Calu3 (cell line): ENCODE measurements around the gene OXLD1. TPM values are rescaled to one million over a fixed set of nuclear protein-coding genes. Genes with fewer than 3 reads are reported as not detected.

Experiments used
- BruUV-seq: library from RNA; stranded (reverse); fragments of 400-500 nt; replicated peaks from 2 replicates; lab custom pipeline; 2021; lab: Mats Ljungman, UMichigan
- CTCF ChIA-PET: fragments of 300-600 bp; sonication (Branson Sonifier 250); formaldehyde crosslinking; loops from one replicate; lab custom pipeline; 2022; ENCODE audit warnings: antibody characterized with exemption; lab: Charles Lee
- DNase-seq: peaks from one replicate; pipeline ENCODE4 v3.0.0; 2022
- H3K27ac Mint-ChIP-seq: one replicate; pipeline ENCODE4 v1.8.0; 2022; ENCODE audit warnings: mixed read lengths; ENCODE audit not compliant: unreplicated experiment
- H3K27me3 Mint-ChIP-seq: one replicate; pipeline ENCODE4 v1.8.0; 2022; ENCODE audit warnings: mixed read lengths; ENCODE audit not compliant: unreplicated experiment
- H3K36me3 Mint-ChIP-seq: one replicate; pipeline ENCODE4 v1.8.0; 2022; ENCODE audit warnings: mild to moderate bottlenecking, moderate library complexity, mixed read lengths; ENCODE audit not compliant: insufficient read depth, unreplicated experiment
- H3K4me1 Mint-ChIP-seq: one replicate; pipeline ENCODE4 v1.8.0; 2022; ENCODE audit warnings: mild to moderate bottlenecking, low read depth, mixed read lengths; ENCODE audit not compliant: unreplicated experiment
- H3K4me3 Mint-ChIP-seq: one replicate; pipeline ENCODE4 v1.8.0; 2022; ENCODE audit warnings: mild to moderate bottlenecking, low read depth, moderate library complexity, mixed read lengths; ENCODE audit not compliant: unreplicated experiment
- H3K9me3 Mint-ChIP-seq: one replicate; pipeline ENCODE4 v1.8.0; 2022; ENCODE audit warnings: low read depth, mixed read lengths; ENCODE audit not compliant: unreplicated experiment
- intact Hi-C: fragments of 100-400 bp; cut with micrococcal nuclease; formaldehyde crosslinking; loops from one replicate; pipeline ENCODE4 v1.10.0; 2022; ENCODE audit not compliant: unreplicated experiment
- total RNA-seq: library from RNA; stranded (reverse); gene quantifications from 2 replicates; pipeline ENCODE4 v1.2.3, GENCODE V29; 2022
- TF ChIP-seq, protein P1 (sequence below): fragments of 200-600 bp; IDR thresholded peaks from one replicate; pipeline ENCODE4 v1.8.0; 2022; ENCODE audit warnings: antibody characterized with exemption; ENCODE audit not compliant: unreplicated experiment

Gene OXLD1
- total RNA-seq, 1 experiment from 2014 or later = 36.5 TPM

GRCh38 chr17:81686614-81687013 is 20.2 kb upstream of the OXLD1 start:
- Mint-ChIP-seq H3K9me3 (no peaks in the 10 kb centered on the region), H3K4me3 (no peak overlapping the region), H3K27ac (no peak overlapping the region), H3K4me1 (peaks cover 9% of the 10 kb centered on the region), H3K36me3 (peaks cover 85% of the 10 kb centered on the region), H3K27me3 (no peaks in the 10 kb centered on the region)
- CTCF ChIA-PET = no interaction called here
- TF ChIP-seq, protein P1, sequence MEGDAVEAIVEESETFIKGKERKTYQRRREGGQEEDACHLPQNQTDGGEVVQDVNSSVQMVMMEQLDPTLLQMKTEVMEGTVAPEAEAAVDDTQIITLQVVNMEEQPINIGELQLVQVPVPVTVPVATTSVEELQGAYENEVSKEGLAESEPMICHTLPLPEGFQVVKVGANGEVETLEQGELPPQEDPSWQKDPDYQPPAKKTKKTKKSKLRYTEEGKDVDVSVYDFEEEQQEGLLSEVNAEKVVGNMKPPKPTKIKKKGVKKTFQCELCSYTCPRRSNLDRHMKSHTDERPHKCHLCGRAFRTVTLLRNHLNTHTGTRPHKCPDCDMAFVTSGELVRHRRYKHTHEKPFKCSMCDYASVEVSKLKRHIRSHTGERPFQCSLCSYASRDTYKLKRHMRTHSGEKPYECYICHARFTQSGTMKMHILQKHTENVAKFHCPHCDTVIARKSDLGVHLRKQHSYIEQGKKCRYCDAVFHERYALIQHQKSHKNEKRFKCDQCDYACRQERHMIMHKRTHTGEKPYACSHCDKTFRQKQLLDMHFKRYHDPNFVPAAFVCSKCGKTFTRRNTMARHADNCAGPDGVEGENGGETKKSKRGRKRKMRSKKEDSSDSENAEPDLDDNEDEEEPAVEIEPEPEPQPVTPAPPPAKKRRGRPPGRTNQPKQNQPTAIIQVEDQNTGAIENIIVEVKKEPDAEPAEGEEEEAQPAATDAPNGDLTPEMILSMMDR = no peak
- no peak for DNase-seq
- intact Hi-C loops = no loop called here
- BruUV-seq = no TSS peak

- Mint-ChIP-seq H3K9me3 (no peaks in the 10 kb centered on the region), H3K27me3 (no peaks in the 10 kb centered on the region), H3K4me3 (peak overlapping the region; percentile 71), H3K4me1 (peaks cover 12% of the 10 kb centered on the region), H3K27ac (peak overlapping the region; percentile 69), H3K36me3 (peaks cover 75% of the 10 kb centered on the region)
- TF ChIP-seq, protein P1 = no peak
- CTCF ChIA-PET = no interaction called here
- intact Hi-C loops = no loop called here
- no TSS peak for BruUV-seq
- no peak for DNase-seq
These were observed 18.7 kb upstream of the OXLD1 start for GRCh38 chr17:81685108-81685507.

DNA sequence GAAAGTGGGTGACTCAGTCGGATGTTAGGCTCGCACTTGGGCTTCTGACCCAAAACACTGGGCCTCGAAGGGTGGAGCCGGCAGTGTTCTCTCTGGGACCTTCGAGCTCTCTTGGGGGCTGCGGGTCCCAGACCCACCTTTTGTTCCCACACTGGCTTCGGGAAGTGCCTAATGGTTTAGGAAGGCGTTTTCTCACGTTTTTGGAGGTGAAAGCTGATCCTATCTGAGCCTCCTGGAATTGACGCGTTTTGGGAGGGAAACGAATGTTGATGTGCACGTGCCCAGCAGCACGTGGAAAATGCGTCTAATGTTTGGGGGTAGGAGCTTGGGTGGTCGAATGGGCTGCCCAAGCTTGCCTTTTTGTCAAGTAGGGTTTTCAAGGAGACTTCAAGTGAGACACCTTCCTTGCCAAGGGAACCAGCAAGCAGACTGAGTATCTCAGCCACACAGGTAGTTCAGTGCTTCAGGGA is 18.1 kb upstream of the OXLD1 start:
- BruUV-seq = TSS peak; percentile 79
- CTCF ChIA-PET = interaction anchor here (2.2 kb wide), 1 partner anchor 18 kb away, joined by 8 read pairs; the partner anchor contains the start of gene MRPL12
- H3K9me3 Mint-ChIP-seq = no peaks in the 10 kb centered on the region
- TF ChIP-seq, protein P1 = no peak
- intact Hi-C loops = no loop called here
- peak overlapping the region; percentile 69 for H3K27ac Mint-ChIP-seq
- peak overlapping the region; percentile 71 for H3K4me3 Mint-ChIP-seq
- no peaks in the 10 kb centered on the region for H3K27me3 Mint-ChIP-seq
- peaks cover 12% of the 10 kb centered on the region for H3K4me1 Mint-ChIP-seq
- DNase-seq = no peak
- peaks cover 75% of the 10 kb centered on the region for H3K36me3 Mint-ChIP-seq

DNA sequence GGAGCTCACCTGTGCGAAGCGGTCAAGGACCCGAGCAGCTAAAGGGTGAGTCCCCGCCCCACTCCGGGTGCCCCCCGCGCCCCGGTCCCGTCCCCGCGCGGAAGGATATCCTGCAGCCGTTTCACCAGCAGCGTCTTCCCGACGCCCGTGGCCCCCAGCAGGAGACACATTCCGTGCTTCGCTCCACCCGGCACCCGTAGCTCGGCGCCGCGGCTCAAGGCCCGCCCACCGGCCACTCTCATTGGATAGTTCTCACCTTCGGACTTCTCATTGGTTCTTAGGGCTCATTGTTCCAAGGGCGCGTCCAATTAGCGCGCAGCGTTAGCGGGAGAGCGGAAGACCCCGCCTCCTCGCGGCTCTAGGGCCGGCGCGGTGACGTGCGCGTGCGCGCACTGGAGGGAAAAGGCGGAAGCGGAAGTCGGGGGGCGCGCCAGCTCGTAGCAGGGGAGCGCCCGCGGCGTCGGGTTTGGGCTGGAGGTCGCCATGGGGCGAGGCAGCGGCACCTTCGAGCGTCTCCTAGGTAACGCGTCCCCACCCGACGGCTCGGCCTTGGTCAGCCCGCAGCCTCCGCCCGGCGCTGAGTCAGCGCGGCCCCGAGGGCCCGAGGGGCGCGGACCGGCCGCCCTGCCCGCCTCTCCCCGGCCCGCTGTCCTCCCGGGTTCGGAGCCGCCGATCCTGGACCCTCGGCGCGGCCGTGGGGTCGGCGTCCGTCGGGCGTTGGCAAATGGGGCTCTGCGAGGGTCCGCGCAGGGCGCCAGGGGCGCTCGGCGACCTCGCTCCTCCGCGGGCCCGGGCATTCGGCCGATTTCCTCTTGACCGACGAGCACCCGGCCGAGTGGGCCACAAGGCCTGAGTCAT is 17.4 kb upstream of the OXLD1 start, which contains the start of the genes ARL16 and HGS:
ARL16 (minus strand) TSS at position 214 of the 858 bp plus-strand sequence; CDS start at position 170, 44 bp downstream.
HGS (plus strand) TSS at position 428 of the 858 bp plus-strand sequence; CDS start at position 484, 56 bp downstream.
- CTCF ChIA-PET = interaction anchor here (0.6 to 2.2 kb wide), 3 partner anchors 17 to 188 kb away, joined by 4 to 8 read pairs (median 4); partner anchors contain the start of gene MRPL12
- H3K4me1 Mint-ChIP-seq = peaks cover 12% of the 10 kb centered on the region
- intact Hi-C loops = no loop called here
- no peaks in the 10 kb centered on the region for H3K9me3 Mint-ChIP-seq
- TF ChIP-seq, protein P1 = no peak
- H3K27me3 Mint-ChIP-seq = no peaks in the 10 kb centered on the region
- H3K36me3 Mint-ChIP-seq = peaks cover 76% of the 10 kb centered on the region
- H3K27ac Mint-ChIP-seq = peak within 1 kb of the TSS; percentile 69
- peak; percentile 97 for DNase-seq
- no TSS peak for BruUV-seq
- peak within 1 kb of the TSS; percentile 71 for H3K4me3 Mint-ChIP-seq
